B cell (primary cell): ENCODE results near the gene RETREG1. TPM values are rescaled to one million over a fixed set of nuclear protein-coding genes. Genes with fewer than 3 reads are reported as not detected.

Experiments
- ATAC-seq: fragments of 200-7000 bp; cut with Tn5 transposase; one replicate; pipeline ENCODE4 v1.10.0; 2021; ENCODE audit warnings: low read depth, mild to moderate bottlenecking, moderate number of reproducible peaks, moderate library complexity
- CTCF ChIA-PET: fragments of 350-600 bp; sonication (Branson Sonifier 250); formaldehyde crosslinking; loops from one replicate; lab custom pipeline; 2021; ENCODE audit warnings: antibody characterized with exemption, inconsistent platforms; lab: Charles Lee
- POLR2A ChIA-PET: fragments of 350-600 bp; sonication (Branson Sonifier 250); formaldehyde crosslinking; loops from one replicate; lab custom pipeline; 2021; ENCODE audit warnings: antibody characterized with exemption; lab: Charles Lee
- DNase-seq: peaks from one replicate; pipeline ENCODE4 v3.0.0; 2013
- H2AFZ ChIP-seq: 2 replicates; pipeline ENCODE4 v1.6.1; 2012; ENCODE audit warnings: mild to moderate bottlenecking, low read depth, low read length; ENCODE audit not compliant: insufficient read depth, poor library complexity, severe bottlenecking
- H3K27ac ChIP-seq, 2 donors: 1 replicate in 1 of 2; 2 replicates in 1 of 2; pipeline ENCODE4 v1.5.1; 2012 to 2013; ENCODE audit warnings: low read length in 2 of 2, mild to moderate bottlenecking in 2 of 2, moderate library complexity in 1 of 2
- H3K27me3 ChIP-seq, 4 experiments: fragments of 200-600 bp in 1 of 4; sonication (generic) in 1 of 4; replicated peaks in 1 of 4; 1 replicate in 2 of 4; 2 replicates in 2 of 4; pipeline versions ENCODE4 v1.6.1 to v1.7.0; 2013 to 2016; ENCODE audit warnings: low read length in 3 of 4, mild to moderate bottlenecking in 2 of 4, mixed read lengths in 1 of 4, moderate library complexity in 1 of 4; ENCODE audit not compliant: insufficient read depth in 4 of 4, control insufficient read depth in 3 of 4; ENCODE audit errors: control extremely low read depth in 1 of 4
- H3K36me3 ChIP-seq, 2 experiments: replicated peaks in 1 of 2; 1 replicate in 1 of 2; 2 replicates in 1 of 2; pipeline versions ENCODE4 v1.6.1 to v1.7.1; 2013; ENCODE audit warnings: low read length in 1 of 2; ENCODE audit not compliant: insufficient read depth in 2 of 2, control insufficient read depth in 1 of 2; ENCODE audit errors: control extremely low read depth in 1 of 2, extremely low read depth in 1 of 2
- H3K4me1 ChIP-seq, 2 donors: fragments of 200-600 bp in 1 of 2; sonication (generic) in 1 of 2; 1 replicate in 1 of 2; 2 replicates in 1 of 2; pipeline versions ENCODE4 v1.5.1 to v1.6.1; 2013 to 2017; ENCODE audit warnings: low read length in 2 of 2; ENCODE audit not compliant: control insufficient read depth in 2 of 2, insufficient read depth in 2 of 2
- H3K4me2 ChIP-seq: replicated peaks from 2 replicates; pipeline ENCODE3; 2012; ENCODE audit warnings: mild to moderate bottlenecking, low read depth, low read length; ENCODE audit not compliant: poor library complexity, severe bottlenecking
- H3K4me3 ChIP-seq, 5 experiments: fragments of 200-600 bp in 1 of 5; sonication (generic) in 1 of 5; 1 replicate in 3 of 5; 2 replicates in 2 of 5; pipeline versions ENCODE4 v1.5.1 to v1.7.0; 2011 to 2016; ENCODE audit warnings: low read length in 4 of 5, mild to moderate bottlenecking in 4 of 5, low read depth in 2 of 5, control low read depth in 1 of 5, moderate library complexity in 1 of 5; ENCODE audit not compliant: insufficient read depth in 1 of 5; ENCODE audit errors: control extremely low read depth in 1 of 5, extremely low read depth in 1 of 5
- H3K79me2 ChIP-seq: fragments of 200-600 bp; sonication (generic); one replicate; pipeline ENCODE4 v1.6.0; 2016; ENCODE audit warnings: low read length; ENCODE audit not compliant: control insufficient read depth, insufficient read depth
- H3K9ac ChIP-seq: fragments of 200-600 bp; sonication (generic); 2 replicates; pipeline ENCODE4 v1.6.1; 2017; ENCODE audit warnings: mild to moderate bottlenecking, low read length, moderate library complexity
- H3K9me3 ChIP-seq, 3 donors: one replicate each; pipeline versions ENCODE4 v1.6.1 to v1.7.1; 2013; ENCODE audit warnings: low read length in 2 of 3; ENCODE audit not compliant: control insufficient read depth in 2 of 3, insufficient read depth in 1 of 3; ENCODE audit errors: control extremely low read depth in 1 of 3
- H4K20me1 ChIP-seq: 2 replicates; pipeline ENCODE4 v1.6.0; 2012; ENCODE audit warnings: mild to moderate bottlenecking, low read length; ENCODE audit not compliant: insufficient read depth, control insufficient read depth, poor library complexity, severe bottlenecking
- H3K27ac Mint-ChIP-seq: one replicate; pipeline ENCODE4 v1.8.0; 2021; ENCODE audit warnings: mixed read lengths
- H3K27me3 Mint-ChIP-seq: one replicate; pipeline ENCODE4 v1.8.0; 2021; ENCODE audit warnings: mixed read lengths
- H3K4me1 Mint-ChIP-seq: one replicate; pipeline ENCODE4 v1.8.0; 2021; ENCODE audit warnings: mixed read lengths
- H3K4me3 Mint-ChIP-seq: one replicate; pipeline ENCODE4 v1.8.0; 2021; ENCODE audit warnings: mixed read lengths
- H3K9me3 Mint-ChIP-seq: one replicate; pipeline ENCODE4 v1.8.0; 2022; ENCODE audit warnings: mixed read lengths; ENCODE audit not compliant: insufficient read depth
- CTCF ChIP-seq: fragments of 200-600 bp; IDR thresholded peaks from one replicate; pipeline ENCODE4 v1.8.0; 2022; ENCODE audit warnings: antibody characterized with exemption, mild to moderate bottlenecking
- EZH2 ChIP-seq: IDR thresholded peaks from 2 replicates; pipeline ENCODE4 v1.6.1; 2012; ENCODE audit warnings: borderline replicate concordance, low read depth, mild to moderate bottlenecking, moderate library complexity, low read length; ENCODE audit not compliant: insufficient read depth, poor library complexity, severe bottlenecking
- WGBS: methylation state at CpG from one replicate; pipeline ENCODE4 v1.1.5; 2013; ENCODE audit warnings: missing lambda C conversion rate; ENCODE audit not compliant: insufficient coverage; 5-methylcytosine and 5-hydroxymethylcytosine counted together
- intact Hi-C: fragments of 100-400 bp; cut with micrococcal nuclease; formaldehyde crosslinking; loops from one replicate; pipeline ENCODE4 v1.10.0; 2022
- polyA plus RNA-seq: library from polyadenylated mRNA; depleted of rRNA; stranded (reverse); fragments of >200 nt; gene quantifications from 2 replicates; pipeline ENCODE4 v1.2.3, GENCODE V29; 2012
- total RNA-seq, 2 donors: library from RNA; stranded (reverse); fragments of 120-200 nt in 1 of 2; gene quantifications; 1 replicate in 1 of 2; 2 replicates in 1 of 2; pipeline versions ENCODE4 v1.2.3 to v1.2.4, GENCODE V29; 2013 to 2022

The RETREG1 gene
- total and polyA plus RNA-seq, 2 donors (not counting 1 experiment from before 2014, with no cell fraction given), result 5.1 to 12.9 TPM

- H3K27ac Mint-ChIP-seq, result no peak overlapping the region
- no peak overlapping the region for H3K9ac ChIP-seq
- H3K36me3 ChIP-seq, result no peaks in the 10 kb centered on the region
- no peak overlapping the region for H3K27ac ChIP-seq
- POLR2A ChIA-PET, result no interaction called here
- H4K20me1 ChIP-seq, result no peaks in the 10 kb centered on the region
- no peak for DNase-seq
- intact Hi-C loops, result no loop called here
- ATAC-seq, result no peak
- no CpG with 5 or more reads among the region's 4 CpGs for WGBS
- H3K27me3 Mint-ChIP-seq, result no peaks in the 10 kb centered on the region
- no peak overlapping the region for H3K4me3 ChIP-seq
- H3K9me3 ChIP-seq, result peaks cover 0 to 4% (median 0%) of the 10 kb centered on the region in 3 donors
- no peak overlapping the region for H3K4me2 ChIP-seq
- H3K27me3 ChIP-seq, result no peaks in the 10 kb centered on the region
- H2AFZ ChIP-seq, result no peak overlapping the region
- H3K4me1 Mint-ChIP-seq, result peaks cover 10% of the 10 kb centered on the region
- H3K9me3 Mint-ChIP-seq, result peaks cover 3% of the 10 kb centered on the region
- H3K79me2 ChIP-seq, result no peaks in the 10 kb centered on the region
- H3K4me1 ChIP-seq, result peaks cover 3 to 9% of the 10 kb centered on the region in 2 donors
- TF ChIP-seq CTCF (no peak), EZH2 (no peak)
- H3K4me3 Mint-ChIP-seq, result no peak overlapping the region
- CTCF ChIA-PET, result no interaction called here
Observed at GRCh38 chr5:16582081-16582480, 34.7 kb downstream of the RETREG1 start.

DNA sequence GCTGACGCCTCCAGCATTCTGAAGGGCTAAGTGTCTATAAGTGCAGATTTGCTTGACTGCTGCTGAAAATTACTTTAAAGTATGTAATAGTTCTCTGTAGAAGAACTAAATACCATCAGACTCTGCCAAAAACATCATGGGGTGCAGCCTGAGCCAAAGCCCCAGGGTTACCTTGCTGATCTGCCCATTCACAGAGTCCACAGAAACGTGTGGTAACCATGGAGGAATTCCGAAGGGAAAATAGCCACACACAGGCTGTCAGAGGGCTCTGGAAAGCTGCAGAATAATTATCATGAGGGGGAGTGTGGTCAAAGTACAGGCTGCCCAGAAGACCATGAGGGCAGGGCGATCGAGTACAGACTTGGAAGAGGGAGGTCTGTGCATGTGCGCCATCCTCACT lies 36.4 kb downstream of the RETREG1 start:
- Histone ChIP-seq H3K4me1 (no peaks in the 10 kb centered on the region), H3K27ac (no peak overlapping the region), H3K4me2 (no peak overlapping the region), H3K36me3 (no peaks in the 10 kb centered on the region), H3K27me3 (no peaks in the 10 kb centered on the region), H2AFZ (no peak overlapping the region), H3K9me3 (no peaks in the 10 kb centered on the region), H3K4me3 (no peak overlapping the region), H3K79me2 (no peaks in the 10 kb centered on the region), H4K20me1 (no peaks in the 10 kb centered on the region), H3K9ac (no peak overlapping the region)
- ChIA-PET POLR2A (no interaction called here), CTCF (interaction anchor here (0.7 kb wide), 1 partner anchor 33 kb away, joined by 3 read pairs; no protein-coding TSS in a partner anchor)
- ATAC-seq, result no peak
- TF ChIP-seq CTCF, result no peak
- no peak for TF ChIP-seq EZH2
- H3K4me3 Mint-ChIP-seq, result no peak overlapping the region
- H3K27ac Mint-ChIP-seq, result no peak overlapping the region
- H3K4me1 Mint-ChIP-seq, result no peaks in the 10 kb centered on the region
- H3K9me3 Mint-ChIP-seq, result no peaks in the 10 kb centered on the region
- WGBS, result 98% methylated on average over 4 of the region's 6 CpGs
- no peaks in the 10 kb centered on the region for H3K27me3 Mint-ChIP-seq
- intact Hi-C loops, result no loop called here
- DNase-seq, result no peak
